GM12873 (cell line): ENCODE data around the gene MAST2.

Experiments
- CTCF ChIP-seq: IDR thresholded peaks from 2 replicates; pipeline ENCODE4 v1.5.1; 2012; ENCODE audit warnings: low read depth, mild to moderate bottlenecking, moderate library complexity, low read length, control low read depth; ENCODE audit not compliant: insufficient read depth; ENCODE audit errors: missing control alignments

MAST2 gene

DNA sequence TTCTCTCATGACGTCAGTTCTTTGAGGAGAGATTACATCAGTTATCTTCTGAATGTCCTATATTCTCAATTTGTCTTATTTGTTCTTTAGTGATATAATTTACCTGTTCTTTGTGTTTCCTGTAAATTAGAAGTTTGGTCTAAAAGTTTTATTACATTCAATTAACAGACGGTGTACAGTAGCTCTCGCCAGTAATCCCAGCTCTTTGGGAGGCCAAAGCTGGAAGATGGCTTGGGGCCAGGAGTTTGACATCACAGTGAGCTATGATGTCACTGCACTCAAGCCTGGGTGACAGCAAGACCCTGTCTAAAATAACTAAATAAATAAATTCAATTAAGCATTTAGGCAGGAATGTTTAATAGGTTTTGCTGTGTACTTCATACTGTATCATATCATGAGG lies 27.6 kb upstream of the MAST2 start:
- TF ChIP-seq CTCF, result no peak

GRCh38 chr1:45785583-45785982 lies 17.8 kb upstream of the MAST2 start:
- no peak for TF ChIP-seq CTCF

DNA sequence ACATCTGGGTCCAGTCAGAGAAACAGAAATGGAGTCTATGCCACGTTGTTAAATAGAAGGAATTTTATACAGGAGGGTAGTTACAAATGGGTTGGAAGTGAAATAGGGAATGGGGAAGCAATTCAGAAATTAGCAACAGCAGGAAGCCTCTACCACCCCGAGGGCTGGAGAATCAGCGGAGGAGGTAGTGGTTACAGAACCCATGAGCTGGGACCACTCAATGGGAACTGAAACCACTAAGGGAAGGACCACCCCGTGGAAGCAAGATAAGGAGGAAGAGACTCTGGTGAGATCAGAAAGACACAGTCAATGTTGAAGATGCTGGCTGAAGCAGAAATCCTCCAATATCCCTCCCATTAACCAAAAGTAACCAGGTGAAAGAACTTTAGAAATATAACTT lies 15.5 kb upstream of the MAST2 start:
- no peak for TF ChIP-seq CTCF

- no peak for TF ChIP-seq CTCF
These were observed 13.8 kb upstream of the MAST2 start for GRCh38 chr1:45789601-45790000.

- no peak for TF ChIP-seq CTCF
These were observed 10.7 kb upstream of the MAST2 start for GRCh38 chr1:45792744-45793143.

- peak; percentile 5 for TF ChIP-seq CTCF
These were observed 9.3 kb upstream of the MAST2 start for GRCh38 chr1:45793942-45794604.

- TF ChIP-seq CTCF, result no peak
These were observed 7.0 kb upstream of the MAST2 start for GRCh38 chr1:45796381-45796780.
